ENCODE results near the gene ACOT12.
"Not testable (repeated sequence)": the region's sequence is repeated elsewhere in the genome, so short reads cannot be mapped to it uniquely, and the experiment has no call there.

The ACOT12 gene

GRCh38 chr5:81398741-81399140, 4.8 kb upstream of the ACOT12 start:
- DNase-seq = no peak

GRCh38 chr5:81397176-81397575, 3.2 kb upstream of the ACOT12 start:
- no peak for DNase-seq

GRCh38 chr5:81395262-81395661, 1.3 kb upstream of the ACOT12 start:
- no peak for DNase-seq

- no peak for DNase-seq
Observed at GRCh38 chr5:81393430-81393782, 528 bp downstream of the ACOT12 start.

- no peak for DNase-seq
Observed at GRCh38 chr5:81389025-81389424, 4.9 kb downstream of the ACOT12 start.

- no peak for DNase-seq
Observed at GRCh38 chr5:81388169-81388568, 5.8 kb downstream of the ACOT12 start.

GRCh38 chr5:81383867-81384266, 10.1 kb downstream of the ACOT12 start:
- DNase-seq = no peak

GRCh38 chr5:81371354-81371876, 22.5 kb downstream of the ACOT12 start:
- no peak for DNase-seq

- DNase-seq = no peak
Observed at GRCh38 chr5:81370912-81371311, 23.0 kb downstream of the ACOT12 start.

GRCh38 chr5:81365541-81365940, 28.4 kb downstream of the ACOT12 start:
- no peak for DNase-seq

GRCh38 chr5:81363093-81363871, 30.7 kb downstream of the ACOT12 start:
- DNase-seq = no peak

- no peak for DNase-seq
Observed at GRCh38 chr5:81361600-81361999, 32.3 kb downstream of the ACOT12 start.

GRCh38 chr5:81360640-81361039, 33.3 kb downstream of the ACOT12 start:
- DNase-seq = no peak

GRCh38 chr5:81359881-81360280, 34.1 kb downstream of the ACOT12 start:
- no peak for DNase-seq

GRCh38 chr5:81359108-81359507, 34.8 kb downstream of the ACOT12 start:
- no peak for DNase-seq

- no peak for DNase-seq
Observed at GRCh38 chr5:81355291-81356251, 38.4 kb downstream of the ACOT12 start.

- no peak for DNase-seq
Observed at GRCh38 chr5:81354093-81354492, 39.8 kb downstream of the ACOT12 start.

GRCh38 chr5:81353189-81353588, 40.7 kb downstream of the ACOT12 start:
- DNase-seq = no peak

GRCh38 chr5:81350507-81350906, 43.4 kb downstream of the ACOT12 start:
- DNase-seq = no peak

- DNase-seq = no peak
Observed at GRCh38 chr5:81349161-81349560, 44.8 kb downstream of the ACOT12 start.

GRCh38 chr5:81345411-81346003, 48.4 kb downstream of the ACOT12 start:
- DNase-seq = no peak

- no peak for DNase-seq
Observed at GRCh38 chr5:81344736-81345135, 49.2 kb downstream of the ACOT12 start.

GRCh38 chr5:81338213-81338612, 55.7 kb downstream of the ACOT12 start:
- DNase-seq = not testable (repeated sequence)

All from COR-L47 (cell line).